PC-3 (cell line): ENCODE measurements around the gene ARHGEF26.

Experiments
- EZH2 ChIP-seq: fragments of 300-600 bp; sonication (generic); IDR thresholded peaks from one replicate; pipeline ENCODE4 v1.6.1; 2017; ENCODE audit warnings: antibody characterized with exemption, mild to moderate bottlenecking, low read length; ENCODE audit not compliant: unreplicated experiment
- EZH2phosphoT487 ChIP-seq: fragments of 300-600 bp; sonication (generic); IDR thresholded peaks from 2 replicates; pipeline ENCODE4 v1.6.1; 2018; ENCODE audit warnings: mild to moderate bottlenecking, antibody characterized with exemption, low read length, borderline replicate concordance
- TF ChIP-seq, protein P1 (sequence below): fragments of 300-600 bp; sonication (generic); conservative IDR thresholded peaks from 2 replicates; pipeline ENCODE4 v1.5.1; 2017; ENCODE audit warnings: antibody characterized with exemption, low read depth, mild to moderate bottlenecking, low read length

DNA sequence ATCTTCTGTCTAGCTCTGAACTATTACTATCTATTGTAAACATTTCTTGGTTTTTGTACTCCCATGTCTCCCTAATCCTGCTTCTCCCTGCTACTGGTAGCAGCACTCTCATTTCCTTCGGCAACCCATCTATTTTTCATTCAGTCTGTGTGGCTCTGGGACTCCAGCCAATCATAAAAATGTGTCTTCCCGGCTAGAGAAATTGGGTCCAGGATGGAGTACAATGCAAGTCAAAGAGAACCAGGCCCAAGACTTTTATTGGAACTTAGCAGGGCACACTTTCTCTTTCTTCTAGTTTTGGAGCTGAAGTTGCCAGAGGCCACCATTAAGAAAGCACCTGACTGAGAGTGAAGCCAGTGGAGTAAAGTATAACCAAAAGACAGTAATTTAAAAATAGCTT lies 22.8 kb upstream of the ARHGEF26 start:
- TF ChIP-seq, protein P1, sequence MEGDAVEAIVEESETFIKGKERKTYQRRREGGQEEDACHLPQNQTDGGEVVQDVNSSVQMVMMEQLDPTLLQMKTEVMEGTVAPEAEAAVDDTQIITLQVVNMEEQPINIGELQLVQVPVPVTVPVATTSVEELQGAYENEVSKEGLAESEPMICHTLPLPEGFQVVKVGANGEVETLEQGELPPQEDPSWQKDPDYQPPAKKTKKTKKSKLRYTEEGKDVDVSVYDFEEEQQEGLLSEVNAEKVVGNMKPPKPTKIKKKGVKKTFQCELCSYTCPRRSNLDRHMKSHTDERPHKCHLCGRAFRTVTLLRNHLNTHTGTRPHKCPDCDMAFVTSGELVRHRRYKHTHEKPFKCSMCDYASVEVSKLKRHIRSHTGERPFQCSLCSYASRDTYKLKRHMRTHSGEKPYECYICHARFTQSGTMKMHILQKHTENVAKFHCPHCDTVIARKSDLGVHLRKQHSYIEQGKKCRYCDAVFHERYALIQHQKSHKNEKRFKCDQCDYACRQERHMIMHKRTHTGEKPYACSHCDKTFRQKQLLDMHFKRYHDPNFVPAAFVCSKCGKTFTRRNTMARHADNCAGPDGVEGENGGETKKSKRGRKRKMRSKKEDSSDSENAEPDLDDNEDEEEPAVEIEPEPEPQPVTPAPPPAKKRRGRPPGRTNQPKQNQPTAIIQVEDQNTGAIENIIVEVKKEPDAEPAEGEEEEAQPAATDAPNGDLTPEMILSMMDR: no peak
- TF ChIP-seq EZH2 (no peak), EZH2phosphoT487 (no peak)
